Activated CD4-positive, CD25-positive, alpha-beta regulatory T cell treated with anti-CD3 and anti-CD28 coated beads, Interleukin-2, amount 50 U/mL, for 16 hours (primary cell): ENCODE data around the gene F2RL3.

Experiments used
- DNase-seq: peaks from one replicate; pipeline ENCODE4 v3.0.0-alpha.2; 2020; ENCODE audit warnings: low read depth, low spot score

F2RL3 gene

GRCh38 chr19:16888629-16889365, at the start of gene F2RL3:
F2RL3 (plus strand) TSS chr19:16888999; CDS start chr19:16889190, 191 bp downstream.
- DNase-seq = no peak

- no peak for DNase-seq
Measured at GRCh38 chr19:16841391-16841926, 47.3 kb upstream of the F2RL3 start.

- DNase-seq = no peak
Measured at GRCh38 chr19:16846901-16847300, 41.9 kb upstream of the F2RL3 start.

GRCh38 chr19:16847430-16847829, 41.4 kb upstream of the F2RL3 start:
- no peak for DNase-seq

- DNase-seq = no peak
Measured at GRCh38 chr19:16849168-16849567, 39.6 kb upstream of the F2RL3 start.

GRCh38 chr19:16850133-16850532, 38.7 kb upstream of the F2RL3 start:
- no peak for DNase-seq

GRCh38 chr19:16851031-16851712, 37.6 kb upstream of the F2RL3 start:
- DNase-seq = no peak

GRCh38 chr19:16853066-16853465, 35.7 kb upstream of the F2RL3 start:
- no peak for DNase-seq

- no peak for DNase-seq
Measured at GRCh38 chr19:16856091-16856490, 32.7 kb upstream of the F2RL3 start.

GRCh38 chr19:16859626-16860025, 29.2 kb upstream of the F2RL3 start:
- no peak for DNase-seq

- no peak for DNase-seq
Measured at GRCh38 chr19:16860118-16860517, 28.7 kb upstream of the F2RL3 start.

- no peak for DNase-seq
Measured at GRCh38 chr19:16861011-16861410, 27.8 kb upstream of the F2RL3 start.

GRCh38 chr19:16861834-16862233, 27.0 kb upstream of the F2RL3 start:
- no peak for DNase-seq

- no peak for DNase-seq
Measured at GRCh38 chr19:16862826-16863415, 25.9 kb upstream of the F2RL3 start.

- no peak for DNase-seq
Measured at GRCh38 chr19:16867211-16867610, 21.6 kb upstream of the F2RL3 start.

GRCh38 chr19:16868423-16869130, 20.2 kb upstream of the F2RL3 start:
- DNase-seq = no peak

- DNase-seq = no peak
Measured at GRCh38 chr19:16869331-16869972, 19.3 kb upstream of the F2RL3 start.

GRCh38 chr19:16871871-16872270, 16.9 kb upstream of the F2RL3 start:
- DNase-seq = no peak

GRCh38 chr19:16872728-16873127, 16.1 kb upstream of the F2RL3 start:
- no peak for DNase-seq

GRCh38 chr19:16873594-16873993, 15.2 kb upstream of the F2RL3 start:
- DNase-seq = no peak

- DNase-seq = no peak
Measured at GRCh38 chr19:16874250-16874977, 14.4 kb upstream of the F2RL3 start.
